Measurements from ENCODE around the gene SMAD3.

SMAD3 gene

DNA sequence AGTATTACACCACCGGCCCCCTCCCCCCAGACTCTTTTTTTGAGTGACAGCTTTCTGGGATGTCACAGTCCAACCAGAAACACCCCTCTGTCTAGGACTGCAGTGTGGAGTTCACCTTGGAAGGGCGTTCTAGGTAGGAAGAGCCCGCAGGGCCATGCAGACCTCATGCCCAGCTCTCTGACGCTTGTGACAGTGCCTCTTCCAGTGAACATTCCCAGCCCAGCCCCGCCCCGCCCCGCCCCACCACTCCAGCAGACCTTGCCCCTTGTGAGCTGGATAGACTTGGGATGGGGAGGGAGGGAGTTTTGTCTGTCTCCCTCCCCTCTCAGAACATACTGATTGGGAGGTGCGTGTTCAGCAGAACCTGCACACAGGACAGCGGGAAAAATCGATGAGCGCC lies 125.4 kb downstream of the SMAD3 start:
- 83% methylated on average over 11 of the region's 11 CpGs for WGBS
- Histone ChIP-seq H3K27ac (ENCODE audit: low read depth, low read length) (no peak overlapping the region), H3K36me3 (ENCODE audit: insufficient read depth, low read length) (peaks cover 71% of the 10 kb centered on the region)

GRCh38 chr15:67192185-67192820 lies 126.9 kb downstream of the SMAD3 start:
- H3K36me3 ChIP-seq (ENCODE audit: insufficient read depth, low read length) = peaks cover 58% of the 10 kb centered on the region
- 92% methylated on average over 5 of the region's 5 CpGs for WGBS
- H3K4me1 ChIP-seq (ENCODE audit: insufficient read depth, low read length) = no peaks in the 10 kb centered on the region
- no peak overlapping the region for H3K4me3 ChIP-seq (ENCODE audit: low read length)
- no peak overlapping the region for H3K27ac ChIP-seq (ENCODE audit: low read depth, low read length)
- no peaks in the 10 kb centered on the region for H3K27me3 ChIP-seq (ENCODE audit: insufficient read depth, low read length)
- no peak overlapping the region for H3K9ac ChIP-seq (ENCODE audit: low read depth, low read length)
- H3K9me3 ChIP-seq (ENCODE audit: insufficient read depth, low read depth, low read length) = no peaks in the 10 kb centered on the region

More for the DNA sequence above, 125.4 kb downstream of the SMAD3 start:
- no peak overlapping the region for H3K4me3 ChIP-seq (ENCODE audit: low read length)
- H3K9ac ChIP-seq (ENCODE audit: low read depth, low read length) = no peak overlapping the region
- no peaks in the 10 kb centered on the region for H3K4me1 ChIP-seq (ENCODE audit: insufficient read depth, low read length)
- no peaks in the 10 kb centered on the region for H3K9me3 ChIP-seq (ENCODE audit: insufficient read depth, low read depth, low read length)
- no peaks in the 10 kb centered on the region for H3K27me3 ChIP-seq (ENCODE audit: insufficient read depth, low read length)

- Histone ChIP-seq H3K4me1 (ENCODE audit: insufficient read depth, low read length) (no peaks in the 10 kb centered on the region), H3K9me3 (ENCODE audit: insufficient read depth, low read depth, low read length) (no peaks in the 10 kb centered on the region), H3K36me3 (ENCODE audit: insufficient read depth, low read length) (peaks cover 48% of the 10 kb centered on the region), H3K27ac (ENCODE audit: low read depth, low read length) (no peak overlapping the region), H3K27me3 (ENCODE audit: insufficient read depth, low read length) (no peaks in the 10 kb centered on the region), H3K9ac (ENCODE audit: low read depth, low read length) (no peak overlapping the region), H3K4me3 (ENCODE audit: low read length) (no peak overlapping the region)
- WGBS = 92% methylated on average over 12 of the region's 12 CpGs
These were observed 128.0 kb downstream of the SMAD3 start for GRCh38 chr15:67193223-67193990.

- H3K27me3 ChIP-seq (ENCODE audit: insufficient read depth, low read length) = no peaks in the 10 kb centered on the region
- H3K27ac ChIP-seq (ENCODE audit: low read depth, low read length) = no peak overlapping the region
These were observed 129.0 kb downstream of the SMAD3 start for GRCh38 chr15:67194171-67195114.

DNA sequence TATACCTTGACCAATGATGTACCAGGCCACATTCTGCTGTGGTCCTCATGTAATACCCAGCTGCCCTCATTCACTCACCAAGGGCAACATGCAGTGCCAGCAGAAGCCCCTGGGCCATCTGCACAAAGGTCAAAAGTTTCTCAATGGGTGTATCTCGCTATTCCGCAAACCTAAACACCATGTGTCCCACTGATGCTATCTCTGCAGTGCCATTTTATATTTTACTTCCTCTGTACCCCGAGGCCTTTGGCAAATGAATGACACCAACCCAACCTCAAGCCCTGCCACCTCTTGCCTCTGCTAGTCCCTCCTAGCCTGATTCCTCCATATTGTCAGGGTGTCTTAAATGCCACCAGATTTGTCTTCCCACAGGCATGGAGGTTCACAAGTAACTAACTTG lies 129.9 kb downstream of the SMAD3 start:
- Histone ChIP-seq H3K27me3 (ENCODE audit: insufficient read depth, low read length) (no peaks in the 10 kb centered on the region), H3K4me3 (ENCODE audit: low read length) (no peak overlapping the region), H3K4me1 (ENCODE audit: insufficient read depth, low read length) (0 out of 2 replicates have a peak, but pooled peaks cover 6% of the 10 kb centered on the region), H3K9ac (ENCODE audit: low read depth, low read length) (no peak overlapping the region), H3K9me3 (ENCODE audit: insufficient read depth, low read depth, low read length) (no peaks in the 10 kb centered on the region), H3K27ac (ENCODE audit: low read depth, low read length) (no peak overlapping the region), H3K36me3 (ENCODE audit: insufficient read depth, low read length) (peaks cover 34% of the 10 kb centered on the region)
- 98% methylated on average over 3 of the region's 3 CpGs for WGBS

More at GRCh38 chr15:67194171-67195114, 129.0 kb downstream of the SMAD3 start:
- Histone ChIP-seq H3K4me1 (ENCODE audit: insufficient read depth, low read length) (0 out of 2 replicates have a peak, but pooled peaks cover 5% of the 10 kb centered on the region), H3K9me3 (ENCODE audit: insufficient read depth, low read depth, low read length) (no peaks in the 10 kb centered on the region), H3K9ac (ENCODE audit: low read depth, low read length) (no peak overlapping the region), H3K36me3 (ENCODE audit: insufficient read depth, low read length) (peaks cover 39% of the 10 kb centered on the region), H3K4me3 (ENCODE audit: low read length) (no peak overlapping the region)
- whole genome bisulfite sequencing = 89% methylated on average over 8 of the region's 9 CpGs

DNA sequence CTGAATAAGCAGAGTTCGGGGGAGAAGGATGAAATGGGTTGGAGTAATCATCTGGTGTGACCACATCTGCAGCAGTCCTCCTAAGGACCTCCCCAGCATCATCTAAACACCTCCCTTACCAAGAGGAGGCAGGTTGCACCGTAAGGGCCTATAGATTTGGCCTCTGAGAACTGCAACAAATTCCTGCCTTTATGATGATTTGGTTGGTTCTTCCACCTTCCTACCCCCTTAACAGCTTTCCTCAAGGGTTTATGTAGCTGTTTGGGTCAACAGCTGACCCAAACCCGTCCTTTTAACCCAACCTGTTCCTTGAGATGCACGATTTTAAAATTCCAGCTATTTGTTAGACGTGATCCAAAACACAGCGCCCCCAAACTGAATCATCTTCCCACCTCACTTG lies 130.8 kb downstream of the SMAD3 start:
- Histone ChIP-seq H3K9me3 (ENCODE audit: insufficient read depth, low read depth, low read length) (no peaks in the 10 kb centered on the region), H3K36me3 (ENCODE audit: insufficient read depth, low read length) (peaks cover 29% of the 10 kb centered on the region), H3K4me1 (ENCODE audit: insufficient read depth, low read length) (0 out of 2 replicates have a peak, but pooled peaks cover 6% of the 10 kb centered on the region), H3K27me3 (ENCODE audit: insufficient read depth, low read length) (no peaks in the 10 kb centered on the region), H3K4me3 (ENCODE audit: low read length) (no peak overlapping the region), H3K27ac (ENCODE audit: low read depth, low read length) (no peak overlapping the region), H3K9ac (ENCODE audit: low read depth, low read length) (no peak overlapping the region)
- 95% methylated on average over 5 of the region's 6 CpGs for WGBS

DNA sequence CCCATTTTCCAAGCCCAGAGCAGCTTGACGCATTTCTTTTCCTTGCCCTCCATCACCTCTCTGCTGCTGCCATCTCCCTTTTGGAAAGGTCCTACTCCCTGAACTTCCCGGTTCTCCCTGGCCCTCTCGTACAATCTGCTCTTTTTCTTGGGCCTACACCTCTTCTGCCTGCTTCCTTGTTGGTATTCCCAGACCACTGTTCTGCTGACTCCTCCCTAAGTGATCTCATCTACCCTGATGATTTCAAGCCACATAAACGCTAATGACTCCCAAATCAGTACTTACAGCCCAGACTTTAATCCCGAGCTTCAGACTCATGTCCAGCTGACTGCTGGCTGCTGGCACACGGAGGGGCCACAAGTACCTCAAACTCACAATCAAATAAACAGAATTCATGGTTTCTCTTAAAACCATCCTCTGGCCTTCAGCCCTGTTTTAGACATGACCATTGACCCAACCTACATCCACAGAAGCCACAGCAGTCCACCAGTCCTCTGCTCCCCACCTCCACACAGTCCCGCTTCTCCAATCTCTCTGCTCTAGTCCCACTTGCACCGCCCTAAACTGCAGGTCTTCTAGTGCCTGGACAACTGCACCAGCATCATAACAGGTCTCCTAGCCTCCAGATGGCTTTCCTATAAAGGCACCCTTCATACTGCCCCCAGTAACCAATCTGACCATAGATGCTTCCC lies 131.4 kb downstream of the SMAD3 start:
- no peak overlapping the region for H3K9ac ChIP-seq (ENCODE audit: low read depth, low read length)

DNA sequence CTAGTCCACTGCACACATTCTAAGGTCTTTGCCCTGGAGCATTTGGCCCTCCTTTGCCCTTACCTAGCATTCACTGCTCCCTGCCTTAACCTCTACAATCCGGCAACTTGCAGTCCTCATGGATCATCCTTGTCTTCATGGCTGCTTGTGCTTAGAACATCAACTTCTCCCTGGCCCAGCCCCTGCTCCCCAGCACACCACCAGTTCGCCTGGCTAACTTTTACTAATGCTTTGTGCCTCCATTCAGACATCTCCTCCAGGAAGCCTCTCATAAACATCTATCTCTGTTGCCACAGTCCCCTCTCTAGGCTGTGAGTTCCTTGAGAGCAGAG lies 131.9 kb downstream of the SMAD3 start:
- Histone ChIP-seq H3K4me1 (ENCODE audit: insufficient read depth, low read length) (peaks cover 11% of the 10 kb centered on the region; the same call in 1 of the 2 replicates), H3K9me3 (ENCODE audit: insufficient read depth, low read depth, low read length) (no peaks in the 10 kb centered on the region), H3K9ac (ENCODE audit: low read depth, low read length) (no peak overlapping the region), H3K27ac (ENCODE audit: low read depth, low read length) (no peak overlapping the region), H3K36me3 (ENCODE audit: insufficient read depth, low read length) (peaks cover 23% of the 10 kb centered on the region), H3K4me3 (ENCODE audit: low read length) (no peak overlapping the region), H3K27me3 (ENCODE audit: insufficient read depth, low read length) (no peaks in the 10 kb centered on the region)
- 90% methylated on average over 2 of the region's 2 CpGs for WGBS

More for the DNA sequence above, 131.4 kb downstream of the SMAD3 start:
- Histone ChIP-seq H3K27ac (ENCODE audit: low read depth, low read length) (no peak overlapping the region), H3K4me3 (ENCODE audit: low read length) (no peak overlapping the region), H3K27me3 (ENCODE audit: insufficient read depth, low read length) (no peaks in the 10 kb centered on the region), H3K36me3 (ENCODE audit: insufficient read depth, low read length) (peaks cover 23% of the 10 kb centered on the region; the same call in 1 of the 2 replicates), H3K4me1 (ENCODE audit: insufficient read depth, low read length) (peaks cover 11% of the 10 kb centered on the region; the same call in 1 of the 2 replicates), H3K9me3 (ENCODE audit: insufficient read depth, low read depth, low read length) (no peaks in the 10 kb centered on the region)
- 92% methylated on average over 8 of the region's 8 CpGs for WGBS

DNA sequence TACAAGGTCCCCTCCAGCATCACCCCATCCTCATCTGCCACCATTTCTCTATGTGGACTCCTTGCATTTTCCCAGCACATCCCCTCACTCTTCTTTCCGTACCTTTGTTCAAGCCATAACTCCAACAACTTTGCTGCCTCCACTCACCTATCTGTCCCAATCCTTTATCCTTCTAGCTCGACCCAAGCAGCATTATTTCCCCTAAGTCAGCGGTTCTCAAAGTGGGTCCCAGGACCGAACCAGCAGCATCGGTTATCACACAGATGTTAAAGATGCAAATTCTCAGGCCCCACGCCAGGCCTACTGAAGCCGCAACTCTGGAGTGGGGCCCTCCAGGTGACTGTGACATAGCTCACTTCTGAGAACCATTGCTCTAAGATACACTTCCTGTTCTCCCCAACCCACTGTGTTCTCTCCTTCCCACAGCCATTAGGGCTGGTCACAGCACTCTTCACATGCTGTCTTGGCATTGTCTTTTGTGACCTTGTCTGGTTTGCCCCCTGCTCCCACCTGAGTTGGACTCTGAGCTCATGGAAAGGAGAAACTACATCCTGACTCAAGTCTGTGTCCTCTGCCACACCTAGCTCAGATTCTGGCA lies 132.9 kb downstream of the SMAD3 start:
- Histone ChIP-seq H3K9me3 (ENCODE audit: insufficient read depth, low read depth, low read length) (no peaks in the 10 kb centered on the region), H3K9ac (ENCODE audit: low read depth, low read length) (no peak overlapping the region), H3K4me1 (ENCODE audit: insufficient read depth, low read length) (peaks cover 11% of the 10 kb centered on the region; the same call in 1 of the 2 replicates), H3K4me3 (ENCODE audit: low read length) (no peak overlapping the region), H3K36me3 (ENCODE audit: insufficient read depth, low read length) (peaks cover 23% of the 10 kb centered on the region), H3K27me3 (ENCODE audit: insufficient read depth, low read length) (no peaks in the 10 kb centered on the region), H3K27ac (ENCODE audit: low read depth, low read length) (no peak overlapping the region)
- WGBS = 92% methylated on average over 7 of the region's 7 CpGs

DNA sequence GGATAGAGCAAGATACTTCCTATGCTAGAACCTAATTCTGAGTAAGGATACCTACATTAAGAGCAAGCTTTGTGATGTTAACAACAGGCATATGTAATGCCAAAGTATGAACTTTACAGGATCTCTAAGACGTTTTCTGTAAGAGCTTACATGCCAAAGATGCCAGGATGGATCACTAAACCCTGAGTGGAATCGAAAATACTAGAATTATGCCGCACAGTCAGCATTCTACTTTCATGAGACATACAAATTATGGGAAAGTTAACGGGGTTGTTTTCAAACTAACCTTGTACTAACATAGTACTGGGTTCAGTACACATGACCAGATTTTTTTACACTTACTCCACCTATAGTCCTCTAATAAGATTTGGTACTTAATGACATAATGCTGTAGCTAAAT lies 134.0 kb downstream of the SMAD3 start:
- peaks cover 11% of the 10 kb centered on the region; the same call in 1 of the 2 replicates for H3K4me1 ChIP-seq (ENCODE audit: insufficient read depth, low read length)
- peaks cover 32% of the 10 kb centered on the region for H3K36me3 ChIP-seq (ENCODE audit: insufficient read depth, low read length)
- H3K27ac ChIP-seq (ENCODE audit: low read depth, low read length) = no peak overlapping the region
- H3K9me3 ChIP-seq (ENCODE audit: insufficient read depth, low read depth, low read length) = no peaks in the 10 kb centered on the region
- WGBS = 90% methylated on average over 4 of the region's 4 CpGs
- H3K4me3 ChIP-seq (ENCODE audit: low read length) = no peak overlapping the region
- H3K9ac ChIP-seq (ENCODE audit: low read depth, low read length) = no peak overlapping the region
- no peaks in the 10 kb centered on the region for H3K27me3 ChIP-seq (ENCODE audit: insufficient read depth, low read length)

All from HUES64 (cell line).